ENCODE results near the gene PAPPA2.
"Not testable (repeated sequence)": the region's sequence is repeated elsewhere in the genome, so short reads cannot be mapped to it uniquely, and the experiment has no call there.

PAPPA2 gene

GRCh38 chr1:176694713-176695112 lies 231.7 kb downstream of the PAPPA2 start:
- DNase-seq = no peak

GRCh38 chr1:176696109-176696508 lies 233.1 kb downstream of the PAPPA2 start:
- DNase-seq = peak; percentile 91

GRCh38 chr1:176696689-176697088 lies 233.7 kb downstream of the PAPPA2 start:
- DNase-seq = no peak

GRCh38 chr1:176699821-176700220 lies 236.8 kb downstream of the PAPPA2 start:
- no peak for DNase-seq

- DNase-seq = no peak
Measured at GRCh38 chr1:176701151-176701866, 238.3 kb downstream of the PAPPA2 start.

- no peak for DNase-seq
Measured at GRCh38 chr1:176702901-176703300, 239.9 kb downstream of the PAPPA2 start.

- no peak for DNase-seq
Measured at GRCh38 chr1:176705585-176705984, 242.6 kb downstream of the PAPPA2 start.

GRCh38 chr1:176717066-176717750 lies 254.2 kb downstream of the PAPPA2 start:
- no peak for DNase-seq

GRCh38 chr1:176719447-176719846 lies 256.5 kb downstream of the PAPPA2 start:
- no peak for DNase-seq

GRCh38 chr1:176720838-176721237 lies 257.9 kb downstream of the PAPPA2 start:
- no peak for DNase-seq

- no peak for DNase-seq
Measured at GRCh38 chr1:176733661-176734060, 270.7 kb downstream of the PAPPA2 start.

GRCh38 chr1:176735201-176735600 lies 272.2 kb downstream of the PAPPA2 start:
- no peak for DNase-seq

- no peak for DNase-seq
Measured at GRCh38 chr1:176736015-176736414, 273.0 kb downstream of the PAPPA2 start.

GRCh38 chr1:176741181-176741580 lies 278.2 kb downstream of the PAPPA2 start:
- DNase-seq = no peak

GRCh38 chr1:176742322-176742721 lies 279.3 kb downstream of the PAPPA2 start:
- no peak for DNase-seq

GRCh38 chr1:176744142-176744541 lies 281.2 kb downstream of the PAPPA2 start:
- no peak for DNase-seq

GRCh38 chr1:176745945-176746344 lies 283.0 kb downstream of the PAPPA2 start:
- no peak for DNase-seq

- no peak for DNase-seq
Measured at GRCh38 chr1:176752505-176752904, 289.5 kb downstream of the PAPPA2 start.

GRCh38 chr1:176754676-176755075 lies 291.7 kb downstream of the PAPPA2 start:
- DNase-seq = no peak

- not testable (repeated sequence) for DNase-seq
Measured at GRCh38 chr1:176756817-176757216, 293.8 kb downstream of the PAPPA2 start.

- DNase-seq = no peak
Measured at GRCh38 chr1:176765608-176766007, 302.6 kb downstream of the PAPPA2 start.

GRCh38 chr1:176766779-176767178 lies 303.8 kb downstream of the PAPPA2 start:
- no peak for DNase-seq

GRCh38 chr1:176767714-176768136 lies 304.8 kb downstream of the PAPPA2 start:
- DNase-seq = no peak

GRCh38 chr1:176768532-176768931 lies 305.6 kb downstream of the PAPPA2 start:
- DNase-seq = no peak

GRCh38 chr1:176770066-176770465 lies 307.1 kb downstream of the PAPPA2 start:
- no peak for DNase-seq
